Neural crest cell (in vitro differentiated cells): ENCODE data around the gene PIF1. TPM values are rescaled to one million over a fixed set of nuclear protein-coding genes. Genes with fewer than 3 reads are reported as not detected.

Experiments used
- DNase-seq: peaks from one replicate; pipeline ENCODE4 v3.0.0; 2021; ENCODE audit warnings: low read depth, mixed read lengths, low spot score
- H3K27ac Mint-ChIP-seq: one replicate; pipeline ENCODE4 v1.8.0; 2021; ENCODE audit warnings: mild to moderate bottlenecking, mixed read lengths; ENCODE audit not compliant: unreplicated experiment
- H3K27me3 Mint-ChIP-seq: 2 replicates; pipeline ENCODE4 v1.8.0; 2021; ENCODE audit warnings: low read depth, mild to moderate bottlenecking, mixed read lengths
- H3K36me3 Mint-ChIP-seq: 2 replicates; pipeline ENCODE4 v1.8.0; 2021; ENCODE audit warnings: low read depth, mild to moderate bottlenecking, mixed read lengths
- H3K4me1 Mint-ChIP-seq: 2 replicates; pipeline ENCODE4 v1.8.0; 2021; ENCODE audit warnings: mixed read lengths
- H3K4me3 Mint-ChIP-seq: one replicate; pipeline ENCODE4 v1.8.0; 2021; ENCODE audit warnings: mild to moderate bottlenecking, mixed read lengths
- H3K9me3 Mint-ChIP-seq: 2 replicates; pipeline ENCODE4 v1.8.0; 2021; ENCODE audit warnings: mixed read lengths
- CTCF ChIP-seq: fragments of 200-600 bp; sonication (generic); conservative IDR thresholded peaks from 2 replicates; pipeline ENCODE4 v1.5.0; 2021; ENCODE audit warnings: antibody characterized with exemption, mild to moderate bottlenecking
- total RNA-seq: library from RNA; stranded (reverse); gene quantifications from 2 replicates; pipeline ENCODE4 v1.2.1, GENCODE V29; 2021

Gene PIF1
- total RNA-seq, 1 donor from 2014 or later = 62.7 TPM

- Mint-ChIP-seq H3K27ac (no peak overlapping the region), H3K4me1 (peaks cover 32% of the 10 kb centered on the region), H3K27me3 (peaks cover 6% of the 10 kb centered on the region), H3K9me3 (no peaks in the 10 kb centered on the region), H3K36me3 (no peaks in the 10 kb centered on the region), H3K4me3 (no peak overlapping the region)
- no peak for DNase-seq
- no peak for TF ChIP-seq CTCF
Observed at GRCh38 chr15:64808785-64809453, 16.5 kb downstream of the PIF1 start.

- Mint-ChIP-seq H3K27me3 (peaks cover 6% of the 10 kb centered on the region), H3K27ac (no peak overlapping the region), H3K4me1 (peaks cover 27% of the 10 kb centered on the region), H3K9me3 (no peaks in the 10 kb centered on the region), H3K4me3 (no peak overlapping the region), H3K36me3 (no peaks in the 10 kb centered on the region)
- no peak for TF ChIP-seq CTCF
- no peak for DNase-seq
Observed at GRCh38 chr15:64807751-64808222, 17.7 kb downstream of the PIF1 start.

GRCh38 chr15:64807051-64807749 lies 18.2 kb downstream of the PIF1 start:
- DNase-seq = no peak
- TF ChIP-seq CTCF = no peak
- Mint-ChIP-seq H3K27me3 (peaks cover 6% of the 10 kb centered on the region), H3K4me3 (no peak overlapping the region), H3K27ac (peak overlapping the region; percentile 43), H3K36me3 (no peaks in the 10 kb centered on the region), H3K9me3 (no peaks in the 10 kb centered on the region), H3K4me1 (peaks cover 27% of the 10 kb centered on the region)

- H3K4me3 Mint-ChIP-seq = no peak overlapping the region
- no peak for DNase-seq
- H3K36me3 Mint-ChIP-seq = no peaks in the 10 kb centered on the region
- no peaks in the 10 kb centered on the region for H3K9me3 Mint-ChIP-seq
- H3K4me1 Mint-ChIP-seq = peaks cover 27% of the 10 kb centered on the region
- no peak for TF ChIP-seq CTCF
- no peak overlapping the region for H3K27ac Mint-ChIP-seq
- peaks cover 6% of the 10 kb centered on the region for H3K27me3 Mint-ChIP-seq
Observed at GRCh38 chr15:64806509-64806908, 18.9 kb downstream of the PIF1 start.

GRCh38 chr15:64804619-64805018 lies 20.8 kb downstream of the PIF1 start:
- no peak for TF ChIP-seq CTCF
- no peaks in the 10 kb centered on the region for H3K9me3 Mint-ChIP-seq
- H3K36me3 Mint-ChIP-seq = no peaks in the 10 kb centered on the region
- peaks cover 22% of the 10 kb centered on the region for H3K4me1 Mint-ChIP-seq
- H3K27me3 Mint-ChIP-seq = peaks cover 6% of the 10 kb centered on the region
- no peak overlapping the region for H3K27ac Mint-ChIP-seq
- no peak for DNase-seq
- no peak overlapping the region for H3K4me3 Mint-ChIP-seq
